Measurements from ENCODE around the gene TMX1.

Gene TMX1

GRCh38 chr14:51242545-51243490, 2.8 kb downstream of the TMX1 start:
- Histone ChIP-seq H3K4me1 (ENCODE audit: control insufficient read depth, insufficient read depth, low read length, poor library complexity, severe bottlenecking) (peaks cover 21% of the 10 kb centered on the region), H3K36me3 (ENCODE audit: control insufficient read depth, insufficient read depth, low read length) (peaks cover 3% of the 10 kb centered on the region), H3K4me3 (ENCODE audit: insufficient read depth, low read depth, low read length, poor library complexity, severe bottlenecking) (no peak overlapping the region), H3K27ac (ENCODE audit: insufficient read depth, low read length, poor library complexity, severe bottlenecking) (no peak overlapping the region), H3K27me3 (replicated peaks; ENCODE audit: control insufficient read depth, insufficient read depth, low read length, poor library complexity, severe bottlenecking) (no peaks in the 10 kb centered on the region), H3K9me3 (ENCODE audit: control insufficient read depth, low read length) (no peaks in the 10 kb centered on the region)
- DNase-seq, result no peak

GRCh38 chr14:51244591-51244990, 4.5 kb downstream of the TMX1 start:
- no peak for DNase-seq
- no peak overlapping the region for H3K27ac ChIP-seq (ENCODE audit: insufficient read depth, low read length, poor library complexity, severe bottlenecking)
- peaks cover 16% of the 10 kb centered on the region for H3K4me1 ChIP-seq (ENCODE audit: control insufficient read depth, insufficient read depth, low read length, poor library complexity, severe bottlenecking)
- no peaks in the 10 kb centered on the region for H3K9me3 ChIP-seq (ENCODE audit: control insufficient read depth, low read length)
- peaks cover 8% of the 10 kb centered on the region for H3K36me3 ChIP-seq (ENCODE audit: control insufficient read depth, insufficient read depth, low read length)
- no peaks in the 10 kb centered on the region for H3K27me3 ChIP-seq (replicated peaks; ENCODE audit: control insufficient read depth, insufficient read depth, low read length, poor library complexity, severe bottlenecking)
- no peak overlapping the region for H3K4me3 ChIP-seq (ENCODE audit: insufficient read depth, low read depth, low read length, poor library complexity, severe bottlenecking)

GRCh38 chr14:51246032-51246431, 6.0 kb downstream of the TMX1 start:
- DNase-seq, result no peak
- no peaks in the 10 kb centered on the region for H3K27me3 ChIP-seq (replicated peaks; ENCODE audit: control insufficient read depth, insufficient read depth, low read length, poor library complexity, severe bottlenecking)
- no peak overlapping the region for H3K4me3 ChIP-seq (ENCODE audit: insufficient read depth, low read depth, low read length, poor library complexity, severe bottlenecking)
- peaks cover 16% of the 10 kb centered on the region for H3K4me1 ChIP-seq (ENCODE audit: control insufficient read depth, insufficient read depth, low read length, poor library complexity, severe bottlenecking)
- H3K36me3 ChIP-seq (ENCODE audit: control insufficient read depth, insufficient read depth, low read length), result peaks cover 18% of the 10 kb centered on the region
- H3K27ac ChIP-seq (ENCODE audit: insufficient read depth, low read length, poor library complexity, severe bottlenecking), result no peak overlapping the region
- H3K9me3 ChIP-seq (ENCODE audit: control insufficient read depth, low read length), result no peaks in the 10 kb centered on the region

- H3K27ac ChIP-seq (ENCODE audit: insufficient read depth, low read length, poor library complexity, severe bottlenecking), result no peak overlapping the region
- no peaks in the 10 kb centered on the region for H3K9me3 ChIP-seq (ENCODE audit: control insufficient read depth, low read length)
- H3K4me1 ChIP-seq (ENCODE audit: control insufficient read depth, insufficient read depth, low read length, poor library complexity, severe bottlenecking), result peaks cover under 1% of the 10 kb centered on the region
- H3K4me3 ChIP-seq (ENCODE audit: insufficient read depth, low read depth, low read length, poor library complexity, severe bottlenecking), result no peak overlapping the region
- no peaks in the 10 kb centered on the region for H3K27me3 ChIP-seq (replicated peaks; ENCODE audit: control insufficient read depth, insufficient read depth, low read length, poor library complexity, severe bottlenecking)
- no peak for DNase-seq
- peaks cover 30% of the 10 kb centered on the region for H3K36me3 ChIP-seq (ENCODE audit: control insufficient read depth, insufficient read depth, low read length)
Measured at GRCh38 chr14:51248016-51248987, 8.3 kb downstream of the TMX1 start.

- H3K9me3 ChIP-seq (ENCODE audit: control insufficient read depth, low read length), result no peaks in the 10 kb centered on the region
- H3K4me3 ChIP-seq (ENCODE audit: insufficient read depth, low read depth, low read length, poor library complexity, severe bottlenecking), result no peak overlapping the region
- no peak for DNase-seq
- H3K4me1 ChIP-seq (ENCODE audit: control insufficient read depth, insufficient read depth, low read length, poor library complexity, severe bottlenecking), result no peaks in the 10 kb centered on the region
- H3K27me3 ChIP-seq (replicated peaks; ENCODE audit: control insufficient read depth, insufficient read depth, low read length, poor library complexity, severe bottlenecking), result no peaks in the 10 kb centered on the region
- H3K36me3 ChIP-seq (ENCODE audit: control insufficient read depth, insufficient read depth, low read length), result peaks cover 27% of the 10 kb centered on the region
- no peak overlapping the region for H3K27ac ChIP-seq (ENCODE audit: insufficient read depth, low read length, poor library complexity, severe bottlenecking)
Measured at GRCh38 chr14:51251486-51251885, 11.4 kb downstream of the TMX1 start.

GRCh38 chr14:51253880-51254279, 13.8 kb downstream of the TMX1 start:
- Histone ChIP-seq H3K4me1 (ENCODE audit: control insufficient read depth, insufficient read depth, low read length, poor library complexity, severe bottlenecking) (no peaks in the 10 kb centered on the region), H3K27ac (ENCODE audit: insufficient read depth, low read length, poor library complexity, severe bottlenecking) (no peak overlapping the region), H3K36me3 (ENCODE audit: control insufficient read depth, insufficient read depth, low read length) (peaks cover 22% of the 10 kb centered on the region), H3K4me3 (ENCODE audit: insufficient read depth, low read depth, low read length, poor library complexity, severe bottlenecking) (no peak overlapping the region), H3K27me3 (replicated peaks; ENCODE audit: control insufficient read depth, insufficient read depth, low read length, poor library complexity, severe bottlenecking) (no peaks in the 10 kb centered on the region), H3K9me3 (ENCODE audit: control insufficient read depth, low read length) (no peaks in the 10 kb centered on the region)
- DNase-seq, result no peak

- Histone ChIP-seq H3K36me3 (ENCODE audit: control insufficient read depth, insufficient read depth, low read length) (no peaks in the 10 kb centered on the region), H3K9me3 (ENCODE audit: control insufficient read depth, low read length) (no peaks in the 10 kb centered on the region)
Measured at GRCh38 chr14:51258280-51258679, 18.2 kb downstream of the TMX1 start.

GRCh38 chr14:51258788-51259187, 18.7 kb downstream of the TMX1 start:
- Histone ChIP-seq H3K4me3 (ENCODE audit: insufficient read depth, low read depth, low read length, poor library complexity, severe bottlenecking) (no peak overlapping the region), H3K27me3 (replicated peaks; ENCODE audit: control insufficient read depth, insufficient read depth, low read length, poor library complexity, severe bottlenecking) (no peaks in the 10 kb centered on the region), H3K36me3 (ENCODE audit: control insufficient read depth, insufficient read depth, low read length) (no peaks in the 10 kb centered on the region), H3K9me3 (ENCODE audit: control insufficient read depth, low read length) (no peaks in the 10 kb centered on the region), H3K4me1 (ENCODE audit: control insufficient read depth, insufficient read depth, low read length, poor library complexity, severe bottlenecking) (no peaks in the 10 kb centered on the region), H3K27ac (ENCODE audit: insufficient read depth, low read length, poor library complexity, severe bottlenecking) (no peak overlapping the region)
- no peak for DNase-seq

More at GRCh38 chr14:51258280-51258679, 18.2 kb downstream of the TMX1 start:
- H3K4me1 ChIP-seq (ENCODE audit: control insufficient read depth, insufficient read depth, low read length, poor library complexity, severe bottlenecking), result no peaks in the 10 kb centered on the region
- no peak overlapping the region for H3K4me3 ChIP-seq (ENCODE audit: insufficient read depth, low read depth, low read length, poor library complexity, severe bottlenecking)
- H3K27me3 ChIP-seq (replicated peaks; ENCODE audit: control insufficient read depth, insufficient read depth, low read length, poor library complexity, severe bottlenecking), result no peaks in the 10 kb centered on the region
- DNase-seq, result no peak
- no peak overlapping the region for H3K27ac ChIP-seq (ENCODE audit: insufficient read depth, low read length, poor library complexity, severe bottlenecking)

- H3K27me3 ChIP-seq (replicated peaks; ENCODE audit: control insufficient read depth, insufficient read depth, low read length, poor library complexity, severe bottlenecking), result no peaks in the 10 kb centered on the region
- no peak overlapping the region for H3K4me3 ChIP-seq (ENCODE audit: insufficient read depth, low read depth, low read length, poor library complexity, severe bottlenecking)
- no peaks in the 10 kb centered on the region for H3K36me3 ChIP-seq (ENCODE audit: control insufficient read depth, insufficient read depth, low read length)
- no peaks in the 10 kb centered on the region for H3K9me3 ChIP-seq (ENCODE audit: control insufficient read depth, low read length)
- no peak for DNase-seq
- H3K27ac ChIP-seq (ENCODE audit: insufficient read depth, low read length, poor library complexity, severe bottlenecking), result no peak overlapping the region
- no peaks in the 10 kb centered on the region for H3K4me1 ChIP-seq (ENCODE audit: control insufficient read depth, insufficient read depth, low read length, poor library complexity, severe bottlenecking)
Measured at GRCh38 chr14:51260225-51260624, 20.2 kb downstream of the TMX1 start.

All from effector memory CD4-positive, alpha-beta T cell (primary cell).